HL-60 (cell line): ENCODE results near the gene TOP3B.

ENCODE experiments used
- DNase-seq, 2 experiments: peaks; one replicate each; pipeline ENCODE4 v3.0.0-alpha.2; 2010 to 2020; ENCODE audit warnings: low read depth in 1 of 2, low spot score in 1 of 2
- H3K27ac ChIP-seq: fragments of 250-450 bp; sonication (Bioruptor Pico); replicated peaks from 2 replicates; pipeline ENCODE4 v1.5.1; 2020; ENCODE audit warnings: mild to moderate bottlenecking, moderate library complexity
- H3K27me3 ChIP-seq: fragments of 250-450 bp; sonication (Bioruptor Pico); 2 replicates; pipeline ENCODE4 v1.5.1; 2021; ENCODE audit warnings: mild to moderate bottlenecking, moderate library complexity; ENCODE audit not compliant: insufficient read depth, poor library complexity, severe bottlenecking
- H3K4me3 ChIP-seq: replicated peaks from 2 replicates; pipeline ENCODE4 v1.5.1; 2011; ENCODE audit warnings: mild to moderate bottlenecking, control low read depth, low read length; ENCODE audit not compliant: insufficient read depth
- CTCF ChIP-seq: IDR thresholded peaks from one replicate; pipeline ENCODE4 v1.5.1; 2011; ENCODE audit warnings: low read length, control low read depth, inconsistent platforms; ENCODE audit not compliant: insufficient read depth
- GABPA ChIP-seq: IDR thresholded peaks from 2 replicates; pipeline ENCODE4 v1.6.1; 2012; ENCODE audit warnings: low read depth
- POLR2AphosphoS5 ChIP-seq: IDR thresholded peaks from 2 replicates; pipeline ENCODE4 v1.6.1; 2012; ENCODE audit warnings: low read depth
- REST ChIP-seq: IDR thresholded peaks from 2 replicates; pipeline ENCODE4 v1.6.1; 2012; ENCODE audit warnings: low read depth; ENCODE audit not compliant: insufficient replicate concordance
- SPI1 ChIP-seq: IDR thresholded peaks from 2 replicates; pipeline ENCODE4 v1.6.1; 2012; ENCODE audit warnings: low read depth, mild to moderate bottlenecking, borderline replicate concordance

Gene TOP3B

GRCh38 chr22:21971858-21972275 lies 10.7 kb downstream of the TOP3B start:
- Histone ChIP-seq H3K27ac (no peak overlapping the region), H3K27me3 (no peaks in the 10 kb centered on the region), H3K4me3 (no peak overlapping the region)
- TF ChIP-seq CTCF (no peak), REST (no peak), POLR2AphosphoS5 (no peak), SPI1 (no peak), GABPA (no peak)
- DNase-seq: no peak

GRCh38 chr22:21970800-21971617 lies 11.6 kb downstream of the TOP3B start:
- Histone ChIP-seq H3K27ac (no peak overlapping the region), H3K4me3 (no peak overlapping the region)
- TF ChIP-seq POLR2AphosphoS5 (no peak), GABPA (no peak)

GRCh38 chr22:21970037-21970799 lies 12.4 kb downstream of the TOP3B start:
- H3K27me3 ChIP-seq: no peaks in the 10 kb centered on the region
- H3K4me3 ChIP-seq: no peak overlapping the region
- no peak overlapping the region for H3K27ac ChIP-seq
- TF ChIP-seq GABPA (no peak), POLR2AphosphoS5 (no peak), SPI1 (no peak), REST (no peak), CTCF (no peak)
- DNase-seq: no peak

More at GRCh38 chr22:21970800-21971617, 11.6 kb downstream of the TOP3B start:
- no peaks in the 10 kb centered on the region for H3K27me3 ChIP-seq
- DNase-seq: no peak

GRCh38 chr22:21968452-21969129 lies 14.0 kb downstream of the TOP3B start:
- Histone ChIP-seq H3K27ac (no peak overlapping the region), H3K27me3 (no peaks in the 10 kb centered on the region), H3K4me3 (no peak overlapping the region)
- no peak for DNase-seq
- TF ChIP-seq REST: no peak
- TF ChIP-seq CTCF: no peak
- TF ChIP-seq POLR2AphosphoS5: no peak
- TF ChIP-seq GABPA: no peak
- TF ChIP-seq SPI1: no peak
